Posterior cingulate gyrus (tissue), 11 donors: ENCODE data around the gene LTA4H.
A peak's percentile ranks its signal among the peaks of the same experiment; 100 is the strongest.

Experiments used
- DNase-seq, 10 donors: peaks; one replicate each; pipeline versions ENCODE4 v3.0.0 to v3.0.0-alpha.2; 2020 to 2021; ENCODE audit warnings: mixed read lengths in 3 of 10
- intact Hi-C: fragments of 100-400 bp; cut with DNase I; formaldehyde crosslinking; loops from one replicate; pipeline ENCODE4 v1.15.1; 2023

Gene LTA4H

GRCh38 chr12:95997276-95997675 lies 38.1 kb downstream of the LTA4H start:
- intact Hi-C loops: no loop called here
- DNase-seq: no peak

- DNase-seq: peak in 1 of 10 donors; percentile 66
- intact Hi-C loops: no loop called here
Observed at GRCh38 chr12:95996034-95996658, 39.2 kb downstream of the LTA4H start, which contains the start of gene HAL. HAL (minus strand) TSS chr12:95996344; CDS start chr12:95995910, 434 bp downstream.

- intact Hi-C loops: no loop called here
- DNase-seq: peak in 1 of 10 donors; percentile 69
Observed at GRCh38 chr12:95995238-95996031, 40.0 kb downstream of the LTA4H start.

GRCh38 chr12:95994476-95994875 lies 40.9 kb downstream of the LTA4H start:
- intact Hi-C loops: no loop called here
- DNase-seq: no peak

GRCh38 chr12:95993907-95994306 lies 41.5 kb downstream of the LTA4H start:
- intact Hi-C loops: no loop called here

GRCh38 chr12:95990136-95990535 lies 45.3 kb downstream of the LTA4H start:
- DNase-seq: no peak
- intact Hi-C loops: no loop called here

More at GRCh38 chr12:95993907-95994306, 41.5 kb downstream of the LTA4H start:
- no peak for DNase-seq

- DNase-seq: no peak
- intact Hi-C loops: no loop called here
Observed at GRCh38 chr12:95989504-95990123, 45.8 kb downstream of the LTA4H start.

- no peak for DNase-seq
- intact Hi-C loops: no loop called here
Observed at GRCh38 chr12:95988506-95989275, 46.7 kb downstream of the LTA4H start.

GRCh38 chr12:95986635-95987570 lies 48.5 kb downstream of the LTA4H start:
- no peak for DNase-seq
- intact Hi-C loops: no loop called here

GRCh38 chr12:95984682-95985081 lies 50.7 kb downstream of the LTA4H start:
- DNase-seq: no peak
- intact Hi-C loops: no loop called here

- DNase-seq: no peak
- intact Hi-C loops: no loop called here
Observed at GRCh38 chr12:95982602-95983001, 52.8 kb downstream of the LTA4H start.

- no peak for DNase-seq
- intact Hi-C loops: no loop called here
Observed at GRCh38 chr12:95980437-95980836, 55.0 kb downstream of the LTA4H start.

GRCh38 chr12:95978774-95979173 lies 56.6 kb downstream of the LTA4H start:
- DNase-seq: no peak
- intact Hi-C loops: no loop called here

- no peak for DNase-seq
- intact Hi-C loops: no loop called here
Observed at GRCh38 chr12:95978351-95978750, 57.0 kb downstream of the LTA4H start.

GRCh38 chr12:95977764-95978305 lies 57.6 kb downstream of the LTA4H start:
- intact Hi-C loops: no loop called here
- peak in 1 of 10 donors; percentile 66 for DNase-seq

- DNase-seq: no peak
- intact Hi-C loops: no loop called here
Observed at GRCh38 chr12:95976416-95976832, 59.0 kb downstream of the LTA4H start.

- intact Hi-C loops: no loop called here
- DNase-seq: no peak
Observed at GRCh38 chr12:95975491-95975890, 59.9 kb downstream of the LTA4H start.

- intact Hi-C loops: no loop called here
- no peak for DNase-seq
Observed at GRCh38 chr12:95974358-95974757, 61.0 kb downstream of the LTA4H start.

- intact Hi-C loops: no loop called here
- DNase-seq: no peak
Observed at GRCh38 chr12:95972832-95973456, 62.4 kb downstream of the LTA4H start.
